Stimulated activated CD8-positive, alpha-beta memory T cell treated with anti-CD3 and anti-CD28 coated beads, Interleukin-4, amount 100 ng/mL, for 48 hours (primary cell): ENCODE results near the gene PTPRN2.

Experiments used
- DNase-seq: peaks from one replicate; pipeline ENCODE4 v3.0.0-alpha.2; 2020

The PTPRN2 gene

DNA sequence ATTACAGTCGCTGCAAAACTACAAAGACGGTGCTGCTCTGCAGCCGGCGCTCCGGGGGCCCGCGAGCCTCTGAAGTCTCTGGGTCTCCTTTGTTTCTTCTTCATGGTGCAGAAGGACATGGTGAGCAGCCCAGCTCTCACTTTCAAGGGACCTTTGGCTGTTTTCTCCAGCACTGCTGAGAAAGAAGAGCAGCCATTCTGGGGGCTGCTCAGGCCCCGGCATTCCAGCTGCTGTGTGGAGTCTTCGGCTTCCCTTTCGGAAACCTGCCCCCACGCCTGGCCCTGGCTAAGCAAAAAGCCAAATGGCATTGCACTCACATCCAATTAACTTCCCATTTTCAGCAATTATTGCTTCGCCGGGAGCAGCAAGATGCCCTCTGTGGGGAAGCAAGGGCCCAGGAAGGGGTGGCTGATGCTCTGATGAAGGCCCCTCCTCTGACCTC is 555.7 kb downstream of the PTPRN2 start:
- DNase-seq = no peak

DNA sequence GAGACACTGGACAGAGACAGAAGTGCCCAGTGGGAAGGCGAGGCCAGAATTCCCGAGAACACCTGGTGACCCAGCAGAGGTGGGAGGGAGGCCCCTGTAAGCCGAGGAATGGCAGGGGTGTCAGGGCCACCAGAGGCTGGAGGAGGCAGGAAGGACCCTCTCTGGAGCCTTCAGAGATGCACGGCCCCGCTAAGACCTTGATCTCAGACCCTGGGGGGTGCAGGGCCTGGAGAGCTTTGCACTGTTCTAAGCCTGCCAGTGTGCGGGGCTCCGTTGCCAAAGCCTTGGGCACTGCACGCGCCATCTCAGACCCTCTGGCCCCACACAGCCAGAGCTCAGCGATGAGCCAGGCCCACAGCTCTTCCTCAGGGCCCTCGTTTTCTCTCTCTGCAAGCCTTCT is 557.1 kb downstream of the PTPRN2 start:
- DNase-seq = no peak

DNA sequence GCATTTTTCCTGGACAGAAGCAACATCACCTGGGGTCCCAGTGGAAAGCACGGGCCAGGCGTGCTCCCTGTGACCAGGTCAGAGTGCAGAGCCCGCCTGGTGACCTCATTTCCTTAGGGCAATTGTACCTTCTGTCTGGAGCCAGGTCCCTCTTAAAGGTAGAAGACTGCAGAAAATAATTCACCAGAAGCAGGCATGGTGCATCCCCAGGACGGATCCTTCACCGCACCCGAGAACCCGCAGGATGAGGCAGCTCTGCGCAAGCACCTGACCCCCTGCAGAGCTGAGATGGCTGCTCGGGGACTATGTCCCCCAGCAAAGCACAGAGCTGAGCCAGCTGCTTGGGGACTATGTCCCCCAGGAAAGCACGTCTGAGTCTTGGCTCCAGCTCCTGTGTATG is 557.6 kb downstream of the PTPRN2 start:
- DNase-seq = no peak

DNA sequence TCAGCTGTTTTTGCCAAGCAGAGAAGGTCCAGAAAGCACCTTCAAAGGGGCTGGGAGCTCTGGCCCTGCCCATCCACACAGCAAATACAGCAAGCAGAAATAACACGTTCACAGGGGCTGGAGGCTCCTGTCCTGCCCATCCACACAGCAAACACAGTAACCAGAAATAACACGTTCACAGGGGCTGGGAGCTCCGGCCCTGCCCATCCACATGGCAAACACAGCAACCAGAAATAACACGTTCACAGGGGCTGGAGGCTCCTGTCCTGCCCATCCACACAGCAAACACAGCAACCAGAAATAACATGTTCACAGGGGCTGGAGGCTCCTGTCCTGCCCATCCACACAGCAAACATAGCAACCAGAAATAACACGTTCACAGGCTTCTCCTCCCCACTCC is 558.1 kb downstream of the PTPRN2 start:
- DNase-seq = no peak

DNA sequence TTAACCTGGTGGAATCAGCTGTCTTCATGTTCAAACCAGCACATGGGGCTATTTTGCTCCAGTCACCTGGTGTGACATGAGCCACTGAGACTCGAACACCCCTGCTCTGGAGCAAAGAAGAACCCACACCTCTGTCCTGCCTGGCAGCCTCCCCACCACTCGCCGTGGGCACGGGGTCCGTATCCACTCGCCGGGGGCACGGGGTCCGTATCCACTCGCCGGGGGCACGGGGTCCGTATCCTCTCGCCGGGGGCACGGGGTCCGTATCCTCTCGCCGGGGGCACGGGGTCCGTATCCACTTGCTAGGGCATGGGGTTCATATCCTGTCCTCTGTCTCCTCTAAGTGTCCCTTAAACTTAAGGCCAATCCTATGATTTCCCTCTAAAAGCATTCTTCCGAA is 558.7 kb downstream of the PTPRN2 start:
- no peak for DNase-seq

DNA sequence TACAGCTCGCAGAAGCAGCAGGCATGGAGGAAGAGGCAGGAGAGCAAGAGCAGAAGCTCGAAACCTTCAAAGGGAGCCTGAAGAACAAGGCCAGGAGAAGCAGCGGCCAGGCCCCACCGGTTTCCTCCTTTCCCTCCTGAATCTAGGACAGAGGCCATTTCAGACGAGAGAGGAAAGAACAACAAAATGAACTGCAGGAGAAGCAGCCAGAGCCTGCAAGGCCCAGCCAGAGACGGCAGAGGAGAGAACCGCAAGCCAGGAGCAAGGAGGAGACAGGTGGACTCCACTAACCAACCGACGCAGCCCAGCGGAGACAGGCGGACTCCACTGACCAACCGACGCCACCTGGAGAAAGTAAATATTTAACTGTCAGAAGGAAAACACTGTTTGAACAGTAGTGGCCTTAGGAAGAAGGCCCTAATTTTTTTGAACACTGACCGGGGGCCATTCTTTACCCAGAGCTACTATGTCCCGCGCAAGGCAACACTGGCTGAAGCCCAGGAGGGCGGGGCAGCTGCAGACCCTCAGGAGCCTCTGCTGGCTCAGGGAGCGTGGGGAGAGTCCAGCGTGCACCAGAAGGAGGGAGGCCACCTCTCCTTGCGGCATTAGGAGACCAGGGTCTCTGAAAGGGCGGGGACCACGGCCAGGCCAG is 559.2 kb downstream of the PTPRN2 start:
- no peak for DNase-seq

DNA sequence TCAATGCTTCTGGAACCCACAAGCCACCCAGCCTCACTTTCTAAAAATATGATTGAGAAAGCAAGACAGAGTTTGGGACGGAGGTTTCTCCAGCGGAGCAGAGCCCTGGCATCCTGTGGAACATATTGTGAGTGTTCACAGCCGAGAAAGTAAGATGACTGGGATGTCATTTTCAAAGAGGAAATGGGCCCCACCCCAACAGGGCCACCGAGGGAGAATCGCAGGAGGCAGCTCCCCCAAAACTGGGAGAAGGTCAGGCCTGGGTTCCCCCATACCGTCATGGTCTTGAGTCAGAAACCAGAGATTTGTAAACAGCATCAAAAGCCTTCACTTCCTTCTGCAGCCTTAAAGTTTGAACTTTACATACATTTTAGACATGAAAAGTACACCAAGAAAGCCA is 560.0 kb downstream of the PTPRN2 start:
- DNase-seq = no peak

DNA sequence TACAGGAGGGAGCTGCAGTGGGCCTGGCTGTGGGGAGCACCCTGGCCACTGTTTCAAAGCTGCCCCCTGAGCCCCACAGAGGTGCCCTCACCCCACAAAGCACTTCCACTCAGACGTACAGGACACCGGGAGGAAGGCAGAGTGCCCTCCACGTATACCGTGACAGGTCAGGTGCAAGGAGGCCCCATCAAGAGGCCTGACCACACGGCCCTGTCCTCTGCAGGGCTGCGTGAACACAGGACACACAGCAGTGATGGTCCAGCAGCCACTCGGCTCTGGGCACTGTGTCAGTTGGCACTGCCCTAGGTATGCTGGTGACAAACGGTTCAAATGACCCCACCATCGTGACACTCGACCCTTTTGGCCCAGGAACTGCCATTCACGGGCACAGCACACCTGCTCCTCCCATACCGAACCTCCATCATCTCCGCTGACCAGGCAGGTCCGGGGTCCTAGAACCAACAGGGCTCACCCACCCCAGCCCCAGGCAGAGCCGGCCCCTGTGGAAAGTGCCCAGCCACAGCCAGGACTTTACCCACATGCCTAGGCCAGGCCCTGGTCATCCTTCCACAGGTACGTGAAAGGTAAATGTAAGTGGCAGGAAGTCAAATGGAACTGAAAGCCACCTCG is 560.9 kb downstream of the PTPRN2 start:
- DNase-seq = no peak

DNA sequence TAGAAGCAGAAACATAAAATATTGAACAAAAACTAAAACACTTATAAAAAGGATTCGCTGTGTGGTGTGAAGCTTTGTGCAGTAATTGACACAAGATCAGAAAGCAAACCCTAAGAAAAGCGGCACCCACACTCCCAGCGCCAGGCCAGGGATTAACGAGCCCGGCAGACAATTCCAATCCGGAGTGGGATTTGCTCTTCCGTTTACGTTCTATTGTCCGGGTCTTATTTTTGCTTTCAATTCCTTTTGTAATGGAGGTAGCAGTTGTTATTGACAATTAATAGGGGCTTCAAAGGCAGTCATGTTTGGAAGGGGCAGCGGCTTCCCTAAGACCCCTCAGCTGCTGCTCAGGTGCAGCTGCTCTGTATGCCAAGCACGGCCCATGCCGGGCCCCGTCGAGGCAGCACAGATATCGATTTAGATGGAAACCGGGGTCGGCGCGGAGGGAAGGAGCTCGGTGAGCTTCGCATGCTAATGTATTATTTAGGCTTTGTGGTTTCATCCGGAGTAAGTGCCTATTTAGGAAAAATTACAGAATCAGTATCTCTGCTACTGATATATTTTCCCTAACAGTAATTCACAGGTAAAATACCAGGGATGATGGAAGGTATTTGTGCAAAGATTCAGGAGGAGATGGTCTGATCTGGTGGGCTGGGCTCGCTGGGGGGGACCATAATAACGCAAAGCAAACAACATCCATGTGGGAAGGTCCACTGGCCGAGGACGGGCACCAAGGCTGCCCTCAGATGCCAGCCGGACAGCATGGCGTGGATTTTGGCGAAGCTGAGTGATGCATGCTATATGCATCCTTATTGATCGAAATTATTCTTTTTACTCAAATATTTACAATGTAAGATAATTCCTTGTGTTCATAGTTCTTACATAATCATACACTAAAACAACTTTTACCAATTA is 561.7 kb downstream of the PTPRN2 start:
- DNase-seq = no peak

DNA sequence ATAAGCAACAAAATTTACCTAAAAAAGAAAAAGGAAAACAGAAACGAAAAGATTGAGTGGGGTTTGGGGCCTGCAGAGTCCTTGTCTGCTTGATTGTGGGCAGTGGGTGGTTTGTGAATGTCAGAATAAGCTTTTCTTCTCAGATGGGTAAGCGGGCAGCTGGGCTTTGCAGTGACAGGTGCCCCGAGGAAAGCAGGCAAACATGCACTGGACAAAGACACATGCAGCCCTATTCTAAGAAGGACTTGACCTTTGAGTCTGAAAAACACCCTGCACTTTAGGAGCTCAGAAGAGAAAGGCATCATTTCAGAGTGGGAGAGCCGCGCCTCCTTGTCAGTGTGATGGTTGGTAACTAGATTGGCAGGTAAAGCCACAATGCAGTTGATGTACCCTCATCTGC is 562.7 kb downstream of the PTPRN2 start:
- DNase-seq = no peak

DNA sequence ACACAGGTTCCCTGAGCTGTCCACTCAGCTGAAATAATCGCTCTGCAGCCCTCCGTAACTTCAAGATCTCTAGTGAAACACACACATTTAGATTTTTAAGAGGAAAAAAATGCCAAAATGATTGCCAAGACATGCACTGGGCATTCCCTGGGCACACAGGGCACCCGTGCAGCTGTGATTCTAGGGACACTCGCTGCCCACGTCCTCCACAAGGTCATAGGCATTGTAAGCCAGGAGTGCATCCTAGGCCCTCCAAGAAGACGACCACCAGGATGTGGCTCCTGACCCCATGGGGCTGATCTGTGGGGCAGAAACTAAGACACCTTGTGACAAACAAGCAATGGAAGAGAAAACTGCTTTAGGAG is 563.3 kb downstream of the PTPRN2 start:
- DNase-seq = no peak

DNA sequence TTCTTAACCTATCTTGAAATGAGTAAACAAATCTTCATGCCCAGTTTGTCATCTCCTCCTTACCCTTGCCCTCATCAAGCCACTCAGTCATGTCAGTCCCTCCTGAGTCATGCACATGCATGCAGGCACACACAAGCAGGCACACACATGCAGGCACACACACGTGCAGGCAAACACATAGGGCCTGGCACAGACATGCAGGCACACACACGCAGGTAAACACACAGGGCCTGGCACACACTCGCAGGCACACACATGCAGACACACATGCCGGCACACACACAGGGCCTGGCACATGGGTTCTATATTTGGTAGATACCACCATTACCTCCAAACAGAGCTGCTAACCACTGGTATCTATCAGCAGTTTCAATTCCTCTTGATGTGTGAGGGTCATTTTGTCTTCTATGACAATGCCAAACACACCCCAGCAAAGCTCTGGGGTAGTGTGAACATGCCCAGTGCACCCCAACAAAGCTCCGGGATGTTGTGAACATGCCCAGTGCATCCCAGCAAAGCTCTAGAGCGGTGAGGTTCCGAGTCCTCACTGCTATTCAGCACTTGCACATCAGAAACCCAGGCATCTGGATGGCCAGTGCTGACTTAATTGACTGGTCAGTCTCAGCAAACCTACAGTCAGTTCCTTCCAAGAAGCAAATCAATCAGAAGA is 563.8 kb downstream of the PTPRN2 start:
- no peak for DNase-seq

DNA sequence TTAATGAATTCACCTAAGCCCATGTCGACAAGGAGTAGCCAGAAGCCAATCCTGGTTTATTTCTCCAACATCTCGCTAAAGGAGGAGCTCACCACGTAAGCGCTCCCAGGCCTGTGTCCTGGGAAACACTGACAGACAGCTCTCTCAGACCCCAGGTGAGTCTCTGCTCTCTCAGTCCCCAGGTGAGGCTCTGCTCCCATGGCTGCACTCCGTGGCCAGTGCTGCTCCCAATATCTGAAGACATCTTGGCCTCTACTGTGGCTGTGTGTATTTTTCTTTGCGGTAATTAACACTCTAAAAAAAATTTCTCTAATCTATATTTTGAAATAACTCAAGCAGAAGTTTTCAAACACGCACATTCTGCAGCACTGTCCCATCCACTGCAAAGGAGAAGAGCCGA is 564.5 kb downstream of the PTPRN2 start:
- DNase-seq = no peak

DNA sequence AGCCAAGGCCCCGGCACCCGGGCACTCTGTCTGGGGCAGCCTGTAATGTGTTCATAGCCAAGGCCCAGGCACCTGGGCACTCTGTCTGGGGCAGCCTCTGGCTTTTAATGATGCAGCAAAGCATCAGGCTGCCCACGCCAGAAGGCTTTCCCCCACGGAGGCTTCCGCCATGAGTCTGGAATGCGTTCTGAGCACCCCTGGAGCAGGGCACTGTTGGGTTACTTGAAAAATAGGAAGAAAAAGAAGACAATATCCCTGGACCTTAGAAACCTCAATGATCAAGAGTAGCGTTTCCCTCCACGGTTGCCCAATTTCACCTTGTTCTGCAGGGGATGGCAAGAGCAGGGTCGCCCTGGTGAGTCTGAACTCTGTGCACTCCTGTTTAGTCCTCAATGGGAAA is 565.0 kb downstream of the PTPRN2 start:
- DNase-seq = no peak

DNA sequence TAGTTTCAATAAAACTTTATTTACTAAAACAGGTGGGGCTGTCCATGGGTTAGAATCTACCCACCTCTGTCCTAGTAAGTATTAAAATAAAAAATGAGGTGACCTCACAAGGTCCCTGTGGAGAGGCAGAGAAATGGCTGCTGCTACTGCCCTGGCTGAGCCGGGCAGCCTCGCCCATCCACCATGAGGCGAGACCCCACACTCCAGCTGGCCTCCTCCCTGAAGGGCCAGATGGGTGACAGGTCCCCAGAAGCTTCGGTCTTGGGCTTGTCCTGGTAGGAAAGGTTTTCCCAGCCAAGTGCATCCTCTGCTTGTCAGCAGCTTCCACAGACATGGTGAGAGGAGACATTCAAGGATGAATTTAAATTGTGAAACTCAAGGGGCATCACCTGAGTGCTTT is 565.8 kb downstream of the PTPRN2 start:
- DNase-seq = no peak

DNA sequence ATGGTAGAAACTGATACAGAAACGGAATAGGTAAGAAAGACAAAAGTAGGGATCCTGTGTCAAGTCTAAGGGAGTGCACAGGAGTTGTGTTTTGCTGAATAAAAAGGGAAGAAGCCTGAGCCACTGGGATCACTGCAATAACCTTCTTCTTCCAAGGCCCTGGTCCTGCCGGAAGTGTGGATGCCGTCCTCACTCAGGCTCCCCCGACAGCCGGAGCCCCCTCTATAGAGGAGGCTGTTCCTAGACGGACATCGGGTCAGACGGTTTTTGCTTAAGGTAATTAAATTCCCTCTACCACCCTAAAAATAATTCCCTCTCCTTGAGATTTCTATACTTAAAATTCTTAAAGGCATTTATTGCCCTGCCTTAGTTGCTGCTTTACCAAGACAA is 566.9 kb downstream of the PTPRN2 start:
- DNase-seq = no peak

DNA sequence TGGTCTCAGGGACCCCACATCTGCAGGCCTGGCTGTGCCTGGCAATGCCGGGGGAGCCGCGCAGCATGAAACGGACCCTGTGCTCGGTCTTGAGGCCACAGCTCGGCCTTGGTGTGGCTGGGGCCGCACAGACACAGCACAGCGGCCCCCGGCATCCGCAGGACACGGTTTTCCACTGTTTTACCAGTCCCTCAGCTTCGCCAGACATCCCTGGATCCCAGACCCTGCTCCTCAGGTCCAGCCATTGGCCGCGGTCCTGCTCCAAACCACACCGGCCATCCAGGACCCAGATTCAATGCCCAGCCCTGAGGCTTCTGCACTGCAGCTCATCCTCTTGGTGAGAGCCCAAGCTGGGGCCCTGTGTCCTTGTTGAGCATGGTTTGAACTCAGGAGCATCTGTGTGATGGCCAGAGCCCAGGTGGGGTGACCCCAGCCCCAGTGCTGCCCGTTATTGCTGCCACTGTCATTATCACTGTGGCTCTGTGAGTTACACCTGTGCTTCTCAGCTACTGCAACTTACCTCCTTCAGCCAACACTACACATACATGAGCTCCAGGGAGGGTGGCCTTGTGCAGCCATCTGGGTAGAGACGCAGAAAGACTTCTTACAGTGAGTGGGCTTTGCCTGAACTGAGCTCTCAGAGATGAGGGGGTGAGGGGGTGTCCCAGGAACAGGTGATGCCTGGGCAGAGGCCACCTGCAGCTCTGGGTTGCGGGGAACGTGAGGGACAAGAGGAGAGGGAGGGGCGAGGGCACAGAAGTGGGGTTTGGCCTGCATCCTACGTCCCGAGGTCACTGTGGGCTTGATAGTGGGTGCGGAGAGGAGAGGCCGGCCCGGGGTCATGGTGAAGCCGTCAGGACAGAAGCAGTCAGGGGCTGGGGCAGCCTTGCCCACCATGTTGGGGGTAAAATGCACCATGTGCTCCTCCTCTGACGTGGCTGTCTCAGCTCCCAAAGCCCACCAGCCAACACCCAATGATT is 567.6 kb downstream of the PTPRN2 start:
- no peak for DNase-seq

DNA sequence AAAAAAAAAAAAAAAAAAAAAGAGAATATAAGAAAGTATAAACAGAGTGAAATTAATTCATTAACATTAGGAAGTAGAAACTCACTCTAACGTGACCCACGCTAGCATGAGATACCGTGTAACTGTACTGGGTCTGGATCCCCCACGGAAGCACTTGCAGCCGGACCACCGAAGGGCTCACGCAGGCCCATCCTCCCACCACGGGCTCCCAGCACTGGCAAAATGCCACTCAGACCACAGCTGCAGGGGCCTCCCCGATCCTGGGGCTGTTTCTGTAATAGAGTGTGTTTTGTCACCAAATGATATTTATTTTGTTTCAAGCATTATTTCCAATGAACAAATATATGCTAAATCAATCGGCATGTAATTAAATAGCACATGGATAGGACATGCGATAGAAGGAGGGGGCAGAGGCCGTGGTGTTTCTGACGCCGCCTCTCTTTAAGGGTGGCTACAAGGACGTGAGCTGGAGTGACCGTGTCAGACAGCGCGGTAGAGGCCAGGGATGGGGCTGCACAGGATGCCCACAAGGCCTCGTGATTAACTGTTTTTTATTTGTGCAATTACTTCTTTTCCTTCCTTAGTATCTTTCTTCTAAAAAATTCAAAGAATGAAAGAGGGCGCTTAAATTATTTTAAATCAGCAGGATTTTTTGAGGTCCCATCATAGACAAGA is 568.5 kb downstream of the PTPRN2 start:
- DNase-seq = no peak

DNA sequence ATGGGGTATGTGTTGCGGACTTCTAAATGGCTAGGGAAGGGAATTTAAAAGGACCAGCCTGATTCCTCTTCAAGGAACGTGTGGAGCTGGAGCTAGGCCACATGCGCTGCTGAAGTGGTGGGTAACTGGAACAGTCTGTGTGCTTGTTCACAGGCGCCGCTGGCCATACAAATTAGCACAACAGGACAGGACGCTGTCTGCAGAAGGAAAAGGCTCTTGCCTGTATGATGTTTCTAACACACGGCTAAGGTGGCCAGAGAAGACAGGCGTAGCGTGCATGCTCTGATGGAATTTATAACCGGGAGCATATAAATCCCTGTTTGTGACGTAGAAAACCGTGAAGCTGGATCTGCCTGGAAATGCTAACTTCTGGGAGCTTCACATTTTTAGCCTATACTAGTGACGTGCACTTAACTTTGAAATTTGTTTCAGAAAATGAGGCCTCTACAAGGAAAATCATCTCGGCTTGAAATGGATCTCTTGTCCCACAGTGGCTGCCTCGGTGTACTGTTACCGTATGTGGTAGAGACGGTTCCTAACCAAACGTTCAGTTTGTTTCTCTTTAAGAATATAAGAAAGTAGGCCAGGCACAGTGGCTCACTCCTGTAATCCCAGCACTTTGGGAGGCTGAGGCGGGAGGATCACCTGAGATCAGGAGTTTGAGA is 569.4 kb downstream of the PTPRN2 start:
- no peak for DNase-seq

DNA sequence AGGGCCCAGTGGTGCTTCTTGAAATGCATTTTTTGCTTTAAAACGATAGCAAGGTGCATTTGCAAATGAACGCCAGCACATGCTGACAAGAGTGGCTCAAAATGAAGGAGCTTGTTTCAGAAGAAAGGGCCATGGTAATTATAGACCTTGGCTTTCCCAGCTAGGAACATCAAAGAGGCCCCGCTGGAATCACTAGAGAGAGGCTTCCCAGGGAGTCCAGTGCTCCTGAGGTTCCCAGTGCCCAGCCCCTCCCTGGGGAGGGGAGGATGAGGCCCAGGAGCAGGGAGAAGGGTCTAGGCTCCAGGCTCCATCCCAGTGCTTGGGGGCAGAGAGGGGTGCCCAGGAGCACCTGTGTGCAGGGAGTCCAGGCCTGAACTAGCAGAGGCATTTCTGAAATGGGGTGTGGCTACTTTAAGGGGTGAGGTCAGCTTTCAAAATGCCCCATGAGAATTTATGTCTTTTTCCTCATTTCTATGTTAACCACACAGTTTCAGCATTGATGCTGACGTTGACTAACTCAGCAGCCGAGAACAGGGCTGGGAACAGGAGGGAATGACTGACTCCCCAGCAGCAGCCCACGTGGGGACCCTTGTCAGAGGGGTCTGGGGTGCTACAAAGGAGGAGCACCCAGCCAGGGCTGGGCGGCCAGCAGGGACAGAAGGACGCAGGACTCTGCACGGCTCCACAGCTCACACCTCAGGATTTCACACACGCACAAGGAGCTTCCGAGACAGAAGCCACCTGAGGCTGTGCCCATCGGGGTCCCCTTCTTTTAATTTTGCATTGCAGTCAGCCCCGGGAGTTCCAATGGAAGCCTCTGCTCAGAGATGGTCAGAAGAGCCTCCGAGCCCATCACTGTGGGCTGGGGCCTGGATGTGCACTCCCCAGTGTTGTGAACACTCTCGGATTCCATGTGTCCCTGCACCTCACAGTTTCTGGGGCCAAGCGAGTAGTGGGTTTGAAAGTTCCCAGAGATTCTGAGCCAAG is 570.2 kb downstream of the PTPRN2 start:
- DNase-seq = no peak
